GM12878 (cell line): Measurements from ENCODE around the gene SEC16A. TPM values are rescaled to one million over a fixed set of nuclear protein-coding genes. Genes with fewer than 3 reads are reported as not detected.

Experiments
- BHLHE40 ChIP-seq, 2 experiments: fragments of 450-650 bp in 1 of 2; IDR thresholded peaks; 2 replicates each; pipeline ENCODE4 v1.6.1; 2011 to 2017; ENCODE audit warnings: low read depth in 2 of 2, borderline replicate concordance in 1 of 2, improper control_type of control experiment in 1 of 2, low read length in 1 of 2, mild to moderate bottlenecking in 1 of 2
- CREB1 ChIP-seq: IDR thresholded peaks from 2 replicates; pipeline ENCODE4 v1.6.1; 2012; ENCODE audit warnings: low read depth, mild to moderate bottlenecking, inconsistent platforms
- CREM ChIP-seq: IDR thresholded peaks from 2 replicates; pipeline ENCODE4 v1.6.1; 2014; ENCODE audit warnings: antibody characterized with exemption, low read depth
- EED ChIP-seq: sonication (generic); IDR thresholded peaks from 2 replicates; pipeline ENCODE4 v1.6.1; 2016; ENCODE audit warnings: antibody characterized with exemption, low read depth
- ESRRA ChIP-seq: IDR thresholded peaks from 2 replicates; pipeline ENCODE4 v1.6.1; 2012; ENCODE audit warnings: mild to moderate bottlenecking, low read length, improper control_type of control experiment
- EZH2 ChIP-seq: IDR thresholded peaks from 2 replicates; pipeline ENCODE4 v1.6.1; 2012; ENCODE audit warnings: low read depth, mild to moderate bottlenecking, control low read depth, inconsistent platforms, low read length, borderline replicate concordance; ENCODE audit not compliant: control insufficient read depth
- HDAC2 ChIP-seq: fragments of 200-600 bp; sonication (generic); IDR thresholded peaks from 2 replicates; pipeline ENCODE4 v1.6.1; 2017
- IKZF1 ChIP-seq: fragments of 450-650 bp; conservative IDR thresholded peaks from 2 replicates; pipeline ENCODE4 v1.6.1; 2017; ENCODE audit warnings: antibody characterized with exemption, mild to moderate bottlenecking
- MEF2B ChIP-seq: fragments of 450-650 bp; IDR thresholded peaks from 2 replicates; pipeline ENCODE4 v1.6.1; 2018; ENCODE audit warnings: mild to moderate bottlenecking, moderate library complexity; ENCODE audit not compliant: partially characterized antibody, poor library complexity, severe bottlenecking
- MTA3 ChIP-seq: IDR thresholded peaks from 2 replicates; pipeline ENCODE4 v1.6.1; 2012; ENCODE audit warnings: low read length, inconsistent platforms, borderline replicate concordance
- MYB ChIP-seq: fragments of 150-350 bp; IDR thresholded peaks from 2 replicates; pipeline ENCODE4 v1.6.1; 2014; ENCODE audit warnings: mild to moderate bottlenecking, low read depth, low read length, borderline replicate concordance
- NR2F1 ChIP-seq: fragments of 450-650 bp; conservative IDR thresholded peaks from 2 replicates; pipeline ENCODE4 v1.6.1; 2017; ENCODE audit warnings: mild to moderate bottlenecking
- PAX5 ChIP-seq: IDR thresholded peaks from 2 replicates; pipeline ENCODE4 v1.6.1; 2011; ENCODE audit warnings: low read depth, low read length, borderline replicate concordance
- POU2F2 ChIP-seq: IDR thresholded peaks from 3 replicates; pipeline ENCODE4 v1.6.1; 2011; ENCODE audit warnings: low read depth, mild to moderate bottlenecking, low read length, borderline replicate concordance
- RAD21 ChIP-seq: IDR thresholded peaks from 2 replicates; pipeline ENCODE4 v1.6.1; 2011; ENCODE audit warnings: mild to moderate bottlenecking, low read depth, low read length, moderate library complexity; ENCODE audit not compliant: insufficient read depth
- RCOR1 ChIP-seq: conservative IDR thresholded peaks from 2 replicates; pipeline ENCODE4 v1.6.1; 2012; ENCODE audit warnings: low read depth, low read length, improper control_type of control experiment
- RELA ChIP-seq: fragments of 450-650 bp; IDR thresholded peaks from 2 replicates; pipeline ENCODE4 v1.8.0; 2014; ENCODE audit warnings: borderline replicate concordance; ENCODE audit not compliant: partially characterized antibody
- REST ChIP-seq: IDR thresholded peaks from 2 replicates; pipeline ENCODE4 v1.6.1; 2012; ENCODE audit warnings: mild to moderate bottlenecking, low read depth, low read length
- RFX5 ChIP-seq: IDR thresholded peaks from 2 replicates; pipeline ENCODE4 v1.6.1; 2011; ENCODE audit warnings: low read depth, low read length, improper control_type of control experiment
- SREBF1 ChIP-seq: IDR thresholded peaks from 2 replicates; pipeline ENCODE4 v1.6.1; 2012; ENCODE audit warnings: mild to moderate bottlenecking, low read length
- SREBF2 ChIP-seq: IDR thresholded peaks from 2 replicates; pipeline ENCODE4 v1.6.1; 2012; ENCODE audit warnings: mild to moderate bottlenecking, low read length
- STAT1 ChIP-seq: fragments of 450-650 bp; conservative IDR thresholded peaks from 2 replicates; pipeline ENCODE4 v1.6.1; 2014; ENCODE audit warnings: antibody characterized with exemption, mild to moderate bottlenecking
- TAF1 ChIP-seq: IDR thresholded peaks from 2 replicates; pipeline ENCODE4 v1.6.1; 2011; ENCODE audit warnings: mild to moderate bottlenecking, low read depth, low read length, borderline replicate concordance
- YY1 ChIP-seq: IDR thresholded peaks from 2 replicates; pipeline ENCODE4 v1.6.1; 2011; ENCODE audit warnings: low read depth, mild to moderate bottlenecking, low read length
- ZNF207 ChIP-seq: fragments of 450-650 bp; IDR thresholded peaks from 2 replicates; pipeline ENCODE4 v1.6.1; 2014; ENCODE audit warnings: antibody characterized with exemption, mild to moderate bottlenecking, borderline replicate concordance
- polyA plus RNA-seq, 11 experiments: library from polyadenylated mRNA; depleted of rRNA in 4 of 11; unstranded in 6 of 11; stranded (reverse) in 5 of 11; fragments of >200 nt; fragmentation: Nextera tagmentation in 4 of 11; fragmentation: Illumina TruSeq in 1 of 11; extraction: Ambion mirVana in 4 of 11; extraction: Trizol in 1 of 11; gene quantifications; 1 replicate in 1 of 11; 2 replicates in 10 of 11; pipeline versions ENCODE4 v1.2.1 to v1.2.3, GENCODE V29; 2011 to 2016; ENCODE audit warnings: inconsistent platforms in 2 of 11, missing spikeins in 2 of 11, low read depth in 1 of 11
- total RNA-seq, 4 experiments: library from RNA; depleted of rRNA in 3 of 4; stranded (reverse); fragments of >200 nt in 3 of 4; fragmentation: Illumina TruSeq in 1 of 4; extraction: Trizol in 1 of 4; gene quantifications; 2 replicates each; pipeline versions ENCODE4 v1.2.1 to v1.2.3, GENCODE V29; 2013 to 2021

SEC16A gene
- total and polyA plus RNA-seq, 10 of the 15 experiments (the other 5 are each of a cell fraction or from before 2014, with no cell fraction given) = 9.9 to 59.1 (median 21.7) TPM

GRCh38 chr9:136530461-136531089, 47.7 kb upstream of the SEC16A start (continued):
- TF ChIP-seq BHLHE40 (IDR thresholded peaks at IDR 0.05; ENCODE audit: borderline replicate concordance in 1 of 2, low read depth in 2 of 2, low read length in 1 of 2) (no peak), CREM (no peak), POU2F2 (no peak), NR2F1 (no peak), PAX5 (no peak), ESRRA (no peak), EED (0 out of 2 replicates have a peak, but pooled peaks have one; percentile 13), RELA (no peak), REST (no peak), SREBF1 (no peak), RFX5 (no peak), IKZF1 (peak; percentile 40; the same call in 1 of the 2 replicates), RAD21 (no peak), HDAC2 (no peak), TAF1 (no peak), RCOR1 (no peak), MTA3 (no peak), MEF2B (peak; percentile 80), YY1 (no peak), STAT1 (no peak), MYB (no peak), EZH2 (no peak), SREBF2 (no peak), ZNF207 (no peak), CREB1 (no peak)
